Fibroblast of skin of right quadriceps (primary cell): ENCODE measurements around the gene CSTB.

Source experiments
- DNase-seq: peaks from one replicate; pipeline ENCODE4 v3.0.0-alpha.2; 2013

Gene CSTB

DNA sequence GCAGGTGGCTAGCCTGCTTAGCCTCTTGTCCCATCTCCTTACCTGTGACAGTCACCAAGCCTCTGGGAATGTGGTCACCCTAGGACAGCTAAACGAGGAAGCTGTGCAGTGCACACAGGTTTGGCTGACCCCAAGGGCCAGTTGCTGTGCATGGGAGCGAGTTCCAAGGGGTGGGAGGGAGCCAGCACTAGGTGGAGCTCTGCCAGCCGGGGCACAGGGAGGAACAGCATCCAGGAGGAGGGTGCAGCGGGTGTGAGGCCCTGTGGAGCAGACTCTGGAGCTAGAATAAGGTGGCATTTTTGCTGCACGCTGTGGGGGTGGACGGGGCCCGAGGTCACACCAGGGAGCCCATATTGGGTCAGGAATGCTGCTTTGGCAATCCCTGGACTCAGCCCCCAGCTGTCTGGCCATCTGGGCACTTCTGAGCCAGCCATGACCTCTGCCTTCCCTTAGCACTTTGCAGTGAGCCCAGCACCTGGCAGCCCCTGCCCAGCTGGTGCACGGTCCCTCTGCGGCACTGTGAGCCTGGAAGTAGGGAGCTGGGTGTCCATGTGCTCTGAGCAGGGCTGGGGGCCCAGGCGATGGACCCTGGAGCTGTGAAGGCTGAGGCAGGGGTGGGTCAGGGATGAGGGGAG, 48.5 kb downstream of the CSTB start:
- DNase-seq = no peak

DNA sequence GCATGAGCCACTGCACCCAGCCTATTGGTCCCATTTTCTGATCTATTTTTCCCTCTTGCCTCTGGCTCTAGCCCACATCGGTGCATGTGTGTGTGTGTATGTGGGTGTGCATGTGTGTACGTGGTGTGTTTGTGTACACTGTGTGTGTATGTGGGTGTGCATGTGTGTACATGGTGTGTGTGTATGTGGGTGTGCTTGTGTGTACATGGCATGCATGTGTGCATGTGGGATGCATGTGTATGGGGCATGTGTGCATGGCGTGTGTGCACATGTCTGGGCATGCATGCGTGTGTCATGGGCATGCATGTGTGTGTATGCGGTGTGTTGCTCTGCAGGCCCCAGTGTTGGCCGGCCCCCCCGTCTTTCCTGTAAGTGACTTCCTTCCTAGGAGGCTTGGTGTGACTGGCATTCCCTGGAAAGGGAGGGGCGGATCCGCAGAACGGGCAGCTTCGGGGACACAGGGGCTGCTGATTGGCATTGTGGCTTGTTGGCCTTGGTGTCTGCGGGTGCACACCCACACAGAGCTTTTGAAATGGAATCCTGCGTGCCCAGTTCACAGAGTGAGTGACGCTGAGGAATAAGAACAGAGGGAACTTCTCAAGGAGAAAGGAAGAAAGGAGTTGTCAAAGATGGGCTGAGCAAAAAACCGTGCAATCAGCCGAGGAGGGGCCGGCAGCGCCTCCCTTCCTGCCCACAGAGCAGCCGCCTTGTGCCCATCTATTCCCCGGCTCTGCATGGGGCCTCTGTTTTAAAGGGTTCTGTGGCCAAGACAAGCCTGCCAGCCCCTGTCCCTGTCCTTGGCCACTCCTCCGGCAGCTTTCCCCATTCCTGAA, 49.2 kb downstream of the CSTB start:
- no peak for DNase-seq
